MV-4-11 (cell line): ENCODE results near the gene ALK.
A peak's percentile ranks its signal among the peaks of the same experiment; 100 is the strongest.

ENCODE experiments used
- DNase-seq: peaks from one replicate; lab custom pipeline; 2025; lab: John Stamatoyannopoulos, UW

Gene ALK

GRCh38 chr2:29607038-29607420 lies 314.4 kb downstream of the ALK start:
- DNase-seq: peak; percentile 62

DNA sequence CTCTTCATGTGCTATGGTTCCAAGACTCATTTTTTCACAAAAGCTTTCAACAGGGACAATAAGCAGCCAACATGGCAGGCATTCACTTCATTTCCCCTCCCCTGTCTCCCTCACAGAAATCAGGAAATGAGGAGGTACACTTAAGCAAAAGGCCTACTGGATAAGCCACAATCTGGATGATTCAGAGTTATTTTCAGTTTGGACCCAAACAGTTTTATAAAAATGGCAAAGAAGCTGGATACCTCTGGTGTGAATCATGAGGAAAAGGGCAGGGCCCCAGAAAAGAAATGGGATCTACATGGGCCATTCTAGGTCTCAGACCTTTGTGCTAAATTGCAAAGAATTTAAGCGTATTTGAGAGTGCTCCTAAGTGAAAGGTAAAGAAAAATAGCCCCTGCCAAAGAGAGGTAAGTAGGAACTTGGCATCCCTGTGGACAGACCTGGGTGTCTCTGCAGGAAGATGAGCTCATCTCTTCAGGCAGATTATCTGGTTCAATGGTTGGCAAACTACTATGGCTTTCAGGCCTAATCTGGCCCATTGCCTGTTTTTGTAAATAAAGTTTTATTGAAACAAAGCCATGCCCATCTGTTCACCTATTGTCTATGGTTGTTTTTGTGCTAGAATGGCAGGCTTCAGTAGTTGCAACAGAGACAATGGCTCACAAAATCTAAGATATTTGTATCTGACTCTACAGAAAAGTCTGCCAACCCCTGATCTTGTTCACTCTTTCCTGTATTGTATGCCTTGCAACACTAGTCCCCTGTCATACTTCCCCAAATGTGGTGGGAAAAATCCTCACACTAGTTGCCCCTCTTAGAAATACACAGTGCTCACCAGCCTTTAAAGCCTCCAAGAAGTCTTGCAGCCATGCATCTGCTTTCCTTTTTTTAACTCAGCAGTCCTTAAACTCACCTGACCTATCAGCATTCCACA lies 315.0 kb downstream of the ALK start:
- peak; percentile 40 for DNase-seq

DNA sequence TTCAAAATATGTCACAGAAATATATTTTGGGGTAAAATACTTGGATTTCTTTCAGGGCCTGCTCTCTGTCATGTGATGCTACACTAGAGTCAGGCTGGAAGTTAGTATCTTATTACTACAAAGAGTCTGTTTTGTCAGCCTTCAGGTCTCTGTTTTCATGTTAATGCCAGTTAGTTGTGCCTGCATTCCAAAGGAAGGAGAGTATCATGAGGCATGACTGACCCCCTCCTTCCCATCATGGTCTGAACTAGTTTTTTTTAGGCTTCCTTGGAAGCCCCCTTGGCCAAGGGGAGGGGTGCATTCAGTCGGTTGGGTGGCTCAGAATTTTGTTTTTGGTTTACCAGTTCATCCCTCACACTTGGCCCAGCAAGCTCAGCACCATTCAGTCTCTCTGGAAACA lies 318.0 kb downstream of the ALK start:
- DNase-seq: no peak

DNA sequence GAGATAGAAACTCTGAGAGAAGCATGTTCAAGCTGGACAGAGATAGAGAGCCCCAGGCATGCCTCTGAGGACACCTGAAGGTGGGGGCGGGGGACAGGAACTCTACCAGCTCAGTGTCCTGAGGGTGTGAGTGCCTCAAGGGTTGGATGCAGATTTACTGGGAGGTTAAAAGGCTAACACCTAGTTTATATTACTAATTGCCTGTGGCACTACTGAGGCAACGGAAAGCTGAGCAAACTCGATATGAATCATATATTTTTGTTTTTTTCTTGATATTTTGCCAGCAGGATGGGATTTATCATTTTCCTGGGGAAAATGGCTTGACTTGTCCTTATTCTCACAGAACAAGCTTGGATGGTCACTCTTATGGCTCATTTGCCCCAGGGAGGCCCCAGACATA lies 319.5 kb downstream of the ALK start:
- DNase-seq: no peak

DNA sequence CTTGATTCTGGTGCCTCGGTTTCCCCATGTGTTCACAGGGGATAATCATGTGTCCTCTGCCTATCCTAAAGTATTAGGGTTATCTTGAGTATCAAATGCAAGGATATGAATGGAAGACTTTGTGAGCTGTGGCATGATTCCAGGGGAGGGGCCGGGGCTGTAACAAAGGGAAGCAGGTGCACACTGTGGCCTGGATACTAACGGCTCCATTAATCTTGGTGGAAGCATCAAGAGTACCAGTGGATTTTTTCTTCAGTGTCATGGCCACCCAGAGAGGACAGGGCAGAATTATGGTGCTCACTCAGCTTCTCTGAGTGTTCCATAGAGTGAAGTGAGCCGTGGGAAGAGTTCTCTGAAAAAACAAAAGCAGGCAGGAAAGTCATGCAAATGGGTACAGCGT lies 320.1 kb downstream of the ALK start:
- DNase-seq: no peak

- no peak for DNase-seq
Measured at GRCh38 chr2:29599946-29600345, 321.4 kb downstream of the ALK start.

- no peak for DNase-seq
Measured at GRCh38 chr2:29598978-29599377, 322.4 kb downstream of the ALK start.

- DNase-seq: no peak
Measured at GRCh38 chr2:29597035-29597434, 324.4 kb downstream of the ALK start.

DNA sequence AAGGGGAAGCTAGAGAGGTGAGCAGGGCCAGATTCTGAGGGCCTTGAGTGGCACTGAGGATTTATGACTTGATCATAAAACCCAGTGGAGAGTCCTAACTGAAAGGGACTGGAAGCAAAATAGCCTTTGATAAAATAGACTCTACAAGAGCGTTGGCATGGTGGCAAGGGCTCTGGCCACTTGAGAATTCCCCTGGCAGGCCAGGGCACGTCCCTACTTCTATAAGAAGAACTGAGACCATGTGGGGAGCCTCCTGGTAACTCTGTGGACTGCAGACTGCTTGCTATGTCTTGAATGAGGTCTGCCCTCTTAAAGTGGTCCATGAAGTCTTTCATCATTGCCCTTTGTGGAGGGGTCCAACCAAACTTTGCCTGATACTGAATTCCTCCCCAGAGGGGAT lies 324.8 kb downstream of the ALK start:
- no peak for DNase-seq

DNA sequence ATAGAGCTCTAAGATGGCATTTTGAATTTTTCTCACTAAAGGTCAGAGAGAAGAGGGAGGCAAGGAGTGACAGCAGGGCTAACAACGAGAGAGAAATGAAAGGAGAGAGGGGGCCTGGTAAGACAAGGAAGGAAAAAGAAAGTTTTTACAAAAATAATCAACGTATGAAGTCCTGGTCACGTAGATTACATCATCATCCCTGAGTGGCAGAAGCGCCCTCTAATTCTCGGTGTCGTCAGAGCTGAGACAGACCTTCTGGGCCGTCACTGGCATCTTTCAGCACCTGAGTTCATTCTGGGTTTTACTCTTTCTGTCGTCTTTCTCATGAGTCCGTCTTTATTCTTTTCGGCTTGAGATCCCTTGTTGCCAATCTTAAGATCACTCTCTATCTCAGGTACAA lies 329.8 kb downstream of the ALK start:
- DNase-seq: no peak

- no peak for DNase-seq
Measured at GRCh38 chr2:29590211-29590610, 331.2 kb downstream of the ALK start.

GRCh38 chr2:29589440-29590103 lies 331.8 kb downstream of the ALK start:
- no peak for DNase-seq

GRCh38 chr2:29587402-29588190 lies 333.8 kb downstream of the ALK start:
- DNase-seq: no peak

DNA sequence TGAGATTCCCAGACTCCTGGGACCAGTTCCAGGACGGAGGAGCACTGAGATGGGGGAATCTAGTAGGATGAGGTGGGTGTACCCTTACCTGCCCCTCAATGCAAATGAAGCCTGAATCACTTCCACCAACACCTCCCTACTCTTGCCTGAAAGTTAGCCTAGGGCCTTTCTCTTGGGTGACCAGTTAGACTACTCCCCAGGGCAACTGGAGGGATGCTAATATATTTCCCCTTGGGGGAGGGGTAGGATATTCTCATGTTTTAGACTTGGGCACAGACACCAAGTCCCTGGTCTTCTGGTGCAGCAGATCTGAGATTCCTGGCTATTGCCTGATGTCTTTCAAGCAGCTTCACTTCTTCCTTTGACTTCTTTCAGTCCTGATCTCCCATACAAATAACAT lies 334.5 kb downstream of the ALK start:
- no peak for DNase-seq

DNA sequence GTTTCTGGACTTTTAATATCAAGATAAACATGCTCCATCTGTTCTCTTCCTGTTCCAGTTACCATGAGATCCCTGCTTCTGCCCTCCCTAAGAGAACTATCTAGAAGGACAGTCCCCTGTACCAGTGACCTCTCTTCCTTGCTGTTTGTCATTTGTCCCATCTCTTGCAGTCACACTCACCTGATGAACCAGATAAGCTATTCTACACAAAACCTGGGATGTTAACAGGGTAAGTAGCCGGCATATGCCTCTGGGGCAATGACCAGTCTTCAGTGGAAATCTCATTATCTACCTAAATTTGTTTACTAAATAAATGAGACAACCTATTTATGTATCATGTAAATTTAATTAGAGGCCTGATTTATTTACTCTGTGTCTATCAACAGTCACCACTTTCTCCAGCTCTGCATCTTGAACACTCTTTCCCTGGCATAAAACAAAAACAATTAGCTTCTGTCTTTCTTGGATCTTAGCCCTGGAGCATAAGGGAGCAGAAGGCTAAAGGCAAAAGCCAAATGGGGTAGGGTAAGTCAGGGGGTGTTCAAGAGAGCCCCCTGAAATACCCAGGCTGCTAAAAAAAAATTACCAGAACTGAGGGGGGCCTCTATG lies 337.7 kb downstream of the ALK start:
- DNase-seq: no peak

DNA sequence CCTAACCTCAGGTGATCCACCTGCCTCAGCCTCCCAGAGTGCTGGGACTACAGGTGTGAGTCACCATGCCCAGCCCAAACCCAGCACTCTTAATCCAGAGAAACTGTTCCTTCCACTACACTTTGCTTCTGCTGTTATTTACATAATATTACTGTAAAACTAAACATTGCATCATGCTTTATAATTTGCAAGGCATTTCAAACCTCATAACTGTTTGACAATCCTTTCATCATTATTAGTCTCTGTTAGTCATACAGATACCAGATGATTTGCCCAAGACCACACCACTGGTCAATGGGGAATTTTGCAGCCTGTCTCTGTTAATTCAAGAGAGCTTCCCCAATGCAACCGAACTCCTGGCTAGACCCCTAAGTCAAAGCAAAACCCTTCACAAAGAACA lies 338.3 kb downstream of the ALK start:
- DNase-seq: no peak

DNA sequence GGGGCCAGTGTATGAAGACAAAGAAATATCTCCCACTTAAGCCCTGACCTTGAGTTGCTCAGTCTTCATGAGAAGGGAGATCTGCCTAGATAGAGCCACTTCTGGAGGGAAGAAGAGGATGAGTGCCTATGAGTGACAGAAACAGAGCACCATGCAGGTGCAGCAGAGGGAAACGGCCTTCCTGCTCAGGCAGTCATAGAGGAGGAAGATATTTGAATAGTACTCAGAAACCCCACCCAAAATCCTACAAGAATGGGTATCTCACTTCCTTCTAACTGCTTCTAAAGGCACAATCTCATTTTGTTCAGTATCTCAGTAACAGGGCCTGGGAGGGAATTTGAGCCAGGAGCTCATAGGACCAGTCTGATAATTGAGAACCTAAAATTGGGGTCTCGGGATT lies 339.3 kb downstream of the ALK start:
- DNase-seq: no peak

DNA sequence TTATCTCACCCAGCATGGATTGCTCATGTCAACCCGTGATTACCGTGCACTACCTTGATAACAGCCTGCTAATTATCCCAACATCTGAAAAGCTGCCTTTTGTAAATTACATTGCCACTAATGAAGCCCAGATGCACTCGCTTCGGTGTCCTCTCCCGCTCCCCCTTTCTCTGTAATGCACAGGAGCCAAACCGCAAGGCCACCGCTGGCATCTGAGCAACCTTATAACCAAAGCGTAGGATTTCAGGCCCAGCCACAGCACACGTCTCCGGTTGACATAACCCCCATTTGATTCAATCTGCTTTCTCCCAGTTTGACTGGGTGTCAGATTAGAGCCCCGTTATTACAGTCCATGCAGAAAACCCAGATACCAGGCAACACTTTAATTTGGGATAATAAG lies 341.2 kb downstream of the ALK start:
- DNase-seq: no peak

DNA sequence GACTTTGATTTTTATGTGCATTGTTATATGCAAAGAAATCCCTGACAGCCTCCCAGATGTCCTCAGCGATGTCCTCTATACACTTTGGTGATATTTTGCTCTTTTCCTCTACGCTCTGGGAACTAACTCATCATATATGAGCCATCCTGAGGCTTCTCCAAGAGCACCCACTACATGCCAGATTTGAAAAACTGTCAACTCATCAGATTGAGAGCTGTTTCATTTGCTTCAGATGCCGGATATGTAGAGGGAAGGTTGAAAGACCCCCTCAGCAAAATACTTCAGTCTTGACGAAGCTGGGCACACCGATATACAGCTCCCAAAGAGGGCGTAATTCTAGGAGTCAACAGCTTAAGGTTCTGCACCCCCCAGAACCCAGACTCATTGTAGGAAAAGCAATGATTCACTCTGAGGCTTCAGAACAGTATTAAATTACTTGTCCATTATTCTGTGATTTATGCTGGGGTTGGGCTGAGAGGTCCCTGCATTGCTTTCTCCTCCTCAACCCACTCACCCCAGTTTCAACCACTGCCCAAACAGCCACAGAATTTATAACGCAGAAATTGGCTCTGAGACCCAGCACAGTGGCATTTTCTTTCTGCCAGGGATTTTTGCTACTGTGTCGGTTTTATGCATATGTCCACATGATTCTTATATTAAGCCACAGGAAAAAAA lies 341.8 kb downstream of the ALK start:
- DNase-seq: no peak

DNA sequence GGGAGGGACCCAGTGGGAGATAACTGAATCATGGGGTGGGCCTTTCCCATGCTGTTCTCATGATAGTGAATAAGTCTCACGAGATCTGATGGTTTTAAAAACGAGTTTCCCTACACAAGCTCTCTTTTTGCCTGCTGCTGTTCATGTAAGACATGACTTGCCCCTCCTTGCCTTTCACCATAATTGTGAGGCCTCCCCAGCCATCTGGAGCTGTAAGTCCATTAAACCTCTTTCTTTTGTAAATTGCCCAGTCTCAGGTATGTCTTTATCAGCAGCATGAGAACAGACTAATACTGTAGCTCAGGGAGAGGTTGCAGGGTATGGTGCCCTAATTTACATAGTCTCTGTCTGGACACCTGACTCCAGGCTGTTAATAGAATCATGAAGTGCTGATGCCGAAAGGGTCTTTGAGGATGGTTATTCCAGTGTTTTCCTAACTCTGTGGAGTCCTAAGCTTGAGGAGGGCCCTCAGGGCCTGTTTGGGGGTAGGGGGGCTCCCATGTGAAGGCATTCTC lies 343.2 kb downstream of the ALK start:
- no peak for DNase-seq

GRCh38 chr2:29576231-29576630 lies 345.2 kb downstream of the ALK start:
- DNase-seq: no peak
